A549 (cell line): ENCODE data around the gene RRP15. TPM values are rescaled to one million over a fixed set of nuclear protein-coding genes. Genes with fewer than 3 reads are reported as not detected.

Experiments
- ATAC-seq, 2 experiments: fragments of 200-7000 bp in 1 of 2; fragments of >200 bp in 1 of 2; cut with Nextera tagmentation in 1 of 2; cut with Tn5 transposase in 1 of 2; 3 replicates each; pipeline versions ENCODE4 v1.8.0 to v1.9.1; 2018 to 2020; ENCODE audit warnings: mild to moderate bottlenecking in 1 of 2, moderate library complexity in 1 of 2
- CTCF ChIA-PET: fragments of 300-600 bp; sonication (Branson Sonifier 250); formaldehyde crosslinking; extraction: SDS; loops from one replicate; lab custom pipeline; 2021; ENCODE audit warnings: antibody characterized with exemption, inconsistent platforms; lab: Yijun Ruan, JAX
- POLR2A ChIA-PET: fragments of 350-600 bp; formaldehyde crosslinking; extraction: SDS; loops from one replicate; lab custom pipeline; 2021; ENCODE audit warnings: antibody characterized with exemption, inconsistent platforms; lab: Yijun Ruan, JAX
- DNase-seq, 2 experiments: peaks; one replicate each; pipeline versions ENCODE4 v3.0.0 to v3.0.0-alpha.2; 2011 to 2016; ENCODE audit warnings: low read depth in 1 of 2, low spot score in 1 of 2
- FAIRE-seq: peaks from 2 replicates; lab custom pipeline; 2011; peaks lifted over from hg19 to GRCh38; lab: Jason Lieb, UNC
- H3K27ac ChIP-seq, 2 experiments: fragments of >200 bp; sonication (Bioruptor Twin); formaldehyde crosslinking; 3 replicates each; pipeline ENCODE4 v1.5.1; 2016 to 2017
- H3K4me1 ChIP-seq: fragments of >200 bp; sonication (Bioruptor Twin); formaldehyde crosslinking; 3 replicates; pipeline ENCODE4 v1.6.1; 2016
- H3K4me2 ChIP-seq: fragments of >200 bp; sonication (Bioruptor Twin); formaldehyde crosslinking; 3 replicates; pipeline ENCODE4 v1.6.1; 2016
- H3K4me3 ChIP-seq: fragments of >200 bp; sonication (Bioruptor Twin); formaldehyde crosslinking; 3 replicates; pipeline ENCODE4 v1.5.1; 2016
- H3K9me3 ChIP-seq: fragments of >200 bp; sonication (Bioruptor Twin); formaldehyde crosslinking; 3 replicates; pipeline ENCODE4 v1.6.1; 2016
- CBX2 ChIP-seq: fragments of 200-600 bp; sonication (generic); IDR thresholded peaks from 2 replicates; pipeline ENCODE4 v1.6.1; 2016; ENCODE audit warnings: low read depth, mild to moderate bottlenecking, borderline replicate concordance
- CBX8 ChIP-seq: fragments of 200-600 bp; sonication (generic); IDR thresholded peaks from 2 replicates; pipeline ENCODE4 v1.6.1; 2016
- CHD2 ChIP-seq: fragments of 150-350 bp; IDR thresholded peaks from 2 replicates; pipeline ENCODE4 v1.6.1; 2014; ENCODE audit warnings: low read length; ENCODE audit not compliant: partially characterized antibody
- EP300 ChIP-seq, 2 experiments: fragments of >200 bp; sonication (Bioruptor Twin); formaldehyde crosslinking; IDR thresholded peaks; 2 replicates in 1 of 2; 3 replicates in 1 of 2; pipeline ENCODE4 v1.6.1; 2016 to 2017
- FOSB ChIP-seq: fragments of 250-450 bp; sonication (Bioruptor Pico); IDR thresholded peaks from 2 replicates; pipeline ENCODE4 v1.5.0; 2020; ENCODE audit warnings: mild to moderate bottlenecking, moderate library complexity
- FOSL2 ChIP-seq, 2 experiments: fragments of 450-650 bp in 1 of 2; fragments of >200 bp in 1 of 2; sonication (Bioruptor Twin) in 1 of 2; formaldehyde crosslinking; IDR thresholded peaks; 2 replicates each; pipeline versions ENCODE4 v1.5.0 to v1.6.1; 2016 to 2020; ENCODE audit warnings: mild to moderate bottlenecking in 1 of 2, moderate library complexity in 1 of 2
- GATA3 ChIP-seq: IDR thresholded peaks from 2 replicates; pipeline ENCODE4 v1.6.1; 2012; ENCODE audit warnings: borderline replicate concordance
- HDAC2 ChIP-seq: fragments of 200-600 bp; sonication (generic); IDR thresholded peaks from 2 replicates; pipeline ENCODE4 v1.6.1; 2016
- HOXA7 ChIP-seq: fragments of 250-450 bp; sonication (Bioruptor Pico); IDR thresholded peaks from 2 replicates; pipeline ENCODE4 v1.5.0; 2020; ENCODE audit warnings: mild to moderate bottlenecking, moderate library complexity
- HOXB13 ChIP-seq: fragments of 250-450 bp; sonication (Bioruptor Pico); IDR thresholded peaks from 2 replicates; pipeline ENCODE4 v1.5.0; 2020; ENCODE audit warnings: low read depth, mild to moderate bottlenecking, moderate library complexity
- HOXB5 ChIP-seq: fragments of 250-450 bp; sonication (Bioruptor Pico); IDR thresholded peaks from 2 replicates; pipeline ENCODE4 v1.5.0; 2020; ENCODE audit warnings: mild to moderate bottlenecking, moderate library complexity
- JUN ChIP-seq, 2 experiments: fragments of >200 bp; sonication (Bioruptor Twin); formaldehyde crosslinking; IDR thresholded peaks; 2 replicates in 1 of 2; 3 replicates in 1 of 2; pipeline ENCODE4 v1.6.1; 2016 to 2017
- JUNB ChIP-seq: fragments of >200 bp; sonication (Bioruptor Twin); formaldehyde crosslinking; IDR thresholded peaks from 2 replicates; pipeline ENCODE4 v1.6.1; 2016
- KDM1A ChIP-seq: fragments of 200-600 bp; sonication (generic); IDR thresholded peaks from 2 replicates; pipeline ENCODE4 v1.6.1; 2016; ENCODE audit warnings: low read depth, mild to moderate bottlenecking
- KDM5A ChIP-seq: fragments of 200-600 bp; sonication (generic); IDR thresholded peaks from 2 replicates; pipeline ENCODE4 v1.6.1; 2016; ENCODE audit warnings: antibody characterized with exemption, mild to moderate bottlenecking
- MAFK ChIP-seq: fragments of 450-650 bp; IDR thresholded peaks from 2 replicates; pipeline ENCODE4 v1.6.1; 2014; ENCODE audit not compliant: partially characterized antibody
- NPAS2 ChIP-seq: fragments of 250-450 bp; sonication (Bioruptor Pico); IDR thresholded peaks from 2 replicates; pipeline ENCODE4 v1.8.0; 2022; ENCODE audit warnings: mild to moderate bottlenecking, moderate library complexity, borderline replicate concordance
- NR3C1 ChIP-seq: fragments of >200 bp; sonication (Bioruptor Twin); formaldehyde crosslinking; IDR thresholded peaks from 3 replicates; pipeline ENCODE4 v1.6.1; 2017
- PHF8 ChIP-seq: fragments of 200-600 bp; sonication (generic); IDR thresholded peaks from 2 replicates; pipeline ENCODE4 v1.6.1; 2016; ENCODE audit warnings: low read depth, mild to moderate bottlenecking, antibody characterized with exemption, moderate library complexity, borderline replicate concordance
- POLR2A ChIP-seq: IDR thresholded peaks from 2 replicates; pipeline ENCODE4 v1.6.1; 2012; ENCODE audit warnings: mild to moderate bottlenecking, low read length
- RAD21 ChIP-seq, 2 experiments: fragments of >200 bp in 1 of 2; sonication (Bioruptor Twin) in 1 of 2; formaldehyde crosslinking in 1 of 2; IDR thresholded peaks in 1 of 2; conservative IDR thresholded peaks in 1 of 2; 2 replicates in 1 of 2; 3 replicates in 1 of 2; pipeline ENCODE4 v1.6.1; 2012 to 2018; ENCODE audit warnings: inconsistent platforms in 1 of 2
- RCOR1 ChIP-seq: fragments of 150-350 bp; IDR thresholded peaks from 2 replicates; pipeline ENCODE4 v1.6.1; 2014; ENCODE audit warnings: antibody characterized with exemption, low read length, low read depth
- RNF2 ChIP-seq: fragments of 200-600 bp; sonication (generic); IDR thresholded peaks from 2 replicates; pipeline ENCODE4 v1.6.1; 2016; ENCODE audit warnings: low read depth, mild to moderate bottlenecking, antibody characterized with exemption, moderate library complexity, borderline replicate concordance
- TFCP2L1 ChIP-seq: fragments of 250-450 bp; sonication (Bioruptor Pico); IDR thresholded peaks from 2 replicates; pipeline ENCODE4 v1.5.0; 2021; ENCODE audit warnings: mild to moderate bottlenecking
- TP53 ChIP-seq: fragments of 250-450 bp; sonication (Bioruptor Pico); IDR thresholded peaks from 2 replicates; pipeline ENCODE4 v1.5.0; 2021; ENCODE audit warnings: mild to moderate bottlenecking, moderate library complexity
- ZC3H11A ChIP-seq: fragments of 450-650 bp; IDR thresholded peaks from 2 replicates; pipeline ENCODE4 v1.6.1; 2014; ENCODE audit warnings: antibody characterized with exemption, mild to moderate bottlenecking
- ZFP36 ChIP-seq: fragments of 450-650 bp; IDR thresholded peaks from 2 replicates; pipeline ENCODE4 v1.6.1; 2014; ENCODE audit warnings: borderline replicate concordance; ENCODE audit not compliant: partially characterized antibody
- WGBS: methylation state at CpG from one replicate; pipeline ENCODE4 v1.1.6; 2017; ENCODE audit errors: missing lambda C conversion rate; 5-methylcytosine and 5-hydroxymethylcytosine counted together
- polyA plus RNA-seq, 4 experiments: library from polyadenylated mRNA; depleted of rRNA in 3 of 4; stranded (reverse); fragments of >200 nt; fragmentation: RNase III in 1 of 4; extraction: RNeasy Plus Mini Kit Qiagen cat#74134 plus additional on column Dnase treatment in 1 of 4; gene quantifications; 2 replicates in 3 of 4; 3 replicates in 1 of 4; pipeline ENCODE4 v1.2.3, GENCODE V29; 2011 to 2017
- TF ChIP-seq, protein P1 (sequence below): fragments of >200 bp; sonication (Bioruptor Twin); formaldehyde crosslinking; IDR thresholded peaks from 2 replicates; pipeline ENCODE4 v1.6.1; 2016
- TF ChIP-seq, protein P2 (sequence below): fragments of 450-650 bp; IDR thresholded peaks from 2 replicates; pipeline ENCODE4 v1.6.1; 2014; ENCODE audit warnings: antibody characterized with exemption
- TF ChIP-seq, protein P3 (sequence below): fragments of 250-450 bp; sonication (Bioruptor Pico); IDR thresholded peaks from 2 replicates; pipeline ENCODE4 v1.5.0; 2021; ENCODE audit warnings: mild to moderate bottlenecking, moderate library complexity, borderline replicate concordance
- TF ChIP-seq, protein P4 (sequence below): IDR thresholded peaks from 2 replicates; pipeline ENCODE4 v1.6.1; 2012
- TF ChIP-seq, protein P5 (sequence below): fragments of 250-450 bp; sonication (Bioruptor Pico); IDR thresholded peaks from 2 replicates; pipeline ENCODE4 v1.5.0; 2020; ENCODE audit warnings: low read depth, mild to moderate bottlenecking, moderate library complexity
- TF ChIP-seq, protein P6 (sequence below): IDR thresholded peaks from 2 replicates; pipeline ENCODE4 v1.6.1; 2012

Gene RRP15
- polyA plus RNA-seq, 2 of the 4 experiments (the other 2 are of a cell fraction), result 15.6 to 19.5 TPM

DNA sequence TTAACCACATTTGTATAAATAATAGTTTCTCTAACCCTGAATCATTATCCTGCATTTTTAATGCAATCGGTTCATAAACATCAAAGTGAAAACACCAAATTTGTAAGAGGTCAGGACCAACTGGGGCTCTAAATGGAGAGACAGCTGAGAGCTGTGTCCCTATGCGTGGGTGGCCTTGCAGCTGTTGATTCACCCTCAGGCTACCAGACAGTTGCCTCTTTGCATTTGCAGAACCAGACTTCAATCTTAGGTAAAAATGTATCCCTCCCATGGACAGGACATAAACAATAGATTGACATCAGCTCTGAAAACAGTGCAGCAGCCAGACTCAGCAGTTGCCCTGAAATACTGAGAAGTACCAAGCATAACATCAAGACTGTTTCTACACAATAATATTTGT is 51.2 kb downstream of the RRP15 start:
- 23% methylated on average over 2 of the region's 2 CpGs for WGBS
- FAIRE-seq, result no peak
- no peaks in the 10 kb centered on the region for H3K9me3 ChIP-seq
- POLR2A ChIA-PET, result interaction anchor here (0.6 to 1.8 kb wide), 2 partner anchors 9 to 1034 kb away, joined by 3 to 9 read pairs; partner anchors contain the start of gene TGFB2
- H3K4me3 ChIP-seq, result no peak overlapping the region
- H3K4me2 ChIP-seq, result peak overlapping the region; percentile 47
- peak in 1 of 2 experiments; percentile 73 for DNase-seq
- peak; percentile 62 to 86; a peak in 5 of 6 replicates for ATAC-seq
- TF ChIP-seq FOSL2 (IDR thresholded peaks at IDR 0.05) (peak; percentile 10; the same call in 1 of the 2 replicates), FOSL2 (CRISPR knock-in tag; IDR thresholded peaks at IDR 0.05) (no peak), JUNB (peak; percentile 45; the same call in 1 of the 2 replicates), JUN (IDR thresholded peaks at IDR 0.05) (peak in 1 of 2 experiments; percentile 41; a peak in 1 of 5 replicates), EP300 (IDR thresholded peaks at IDR 0.05) (peak; percentile 34 to 49; a peak in 2 of 5 replicates), GATA3 (peak; percentile 67), RCOR1 (no peak)
- TF ChIP-seq, protein P1, sequence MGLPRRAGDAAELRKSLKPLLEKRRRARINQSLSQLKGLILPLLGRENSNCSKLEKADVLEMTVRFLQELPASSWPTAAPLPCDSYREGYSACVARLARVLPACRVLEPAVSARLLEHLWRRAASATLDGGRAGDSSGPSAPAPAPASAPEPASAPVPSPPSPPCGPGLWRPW, result no peak
- H3K4me1 ChIP-seq, result peaks cover 47% of the 10 kb centered on the region
- peak overlapping the region; percentile 63 to 71 for H3K27ac ChIP-seq
- CTCF ChIA-PET, result interaction anchor here (0.6 to 2.3 kb wide), 6 partner anchors 478 to 1477 kb away, joined by 3 to 12 read pairs (median 4); no protein-coding TSS in a partner anchor

DNA sequence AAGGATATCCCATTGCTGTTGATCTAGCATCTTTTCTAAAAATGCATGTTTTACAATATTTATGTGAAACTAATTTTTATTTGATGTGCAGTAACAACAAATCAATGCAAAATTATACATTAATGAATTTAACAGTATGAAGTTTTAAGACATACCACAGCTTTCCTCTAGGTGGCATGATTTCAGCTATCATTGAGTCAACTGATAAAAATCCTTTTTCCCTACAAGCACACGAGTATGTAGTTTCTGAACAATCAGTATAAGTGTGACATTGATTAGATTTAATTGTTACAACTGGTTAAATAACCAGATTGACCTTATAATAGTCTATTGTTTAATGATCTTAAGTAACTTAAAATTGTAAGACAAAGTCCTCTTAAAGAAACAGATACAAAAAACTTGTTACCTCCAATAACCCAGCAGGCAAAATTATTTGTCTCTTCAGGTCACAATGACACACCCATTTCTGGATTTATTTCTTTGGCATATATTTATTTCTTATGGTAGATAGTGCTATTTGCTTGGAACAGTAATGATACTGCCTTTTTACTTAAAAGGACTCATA is 54.3 kb downstream of the RRP15 start:
- Histone ChIP-seq H3K4me1 (peaks cover 50% of the 10 kb centered on the region), H3K9me3 (no peaks in the 10 kb centered on the region), H3K27ac (peak overlapping the region; percentile 53 to 79), H3K4me2 (peak overlapping the region; percentile 15), H3K4me3 (no peak overlapping the region)
- ATAC-seq (no peak), FAIRE-seq (peak; percentile 93), DNase-seq (peak in 1 of 2 experiments; percentile 58)
- POLR2A ChIA-PET, result no interaction called here
- CTCF ChIA-PET, result interaction anchor here (0.9 to 1.6 kb wide), 9 partner anchors 27 to 1475 kb away, joined by 3 to 7 read pairs (median 4); no protein-coding TSS in a partner anchor
- WGBS, result 0% methylated on average over 1 of the region's 1 CpG
- TF ChIP-seq HDAC2 (no peak), NR3C1 (no peak), TP53 (CRISPR knock-in tag) (no peak), RNF2 (no peak), HOXB5 (CRISPR knock-in tag) (no peak), HOXB13 (CRISPR knock-in tag) (no peak), ZFP36 (no peak), POLR2A (no peak), TFCP2L1 (CRISPR knock-in tag) (no peak), ZC3H11A (no peak), FOSB (CRISPR knock-in tag) (no peak), RAD21 (conservative IDR thresholded peaks at IDR 0.05 in 1 of 2, IDR thresholded peaks at IDR 0.05 in 1 of 2) (peak; percentile 86 to 88), CBX2 (no peak), NPAS2 (CRISPR knock-in tag) (no peak), RCOR1 (no peak), CHD2 (no peak), MAFK (no peak), KDM1A (no peak), PHF8 (no peak), HOXA7 (CRISPR knock-in tag) (no peak), KDM5A (no peak), CBX8 (no peak)
- TF ChIP-seq, protein P1, result no peak
- TF ChIP-seq, protein P2, sequence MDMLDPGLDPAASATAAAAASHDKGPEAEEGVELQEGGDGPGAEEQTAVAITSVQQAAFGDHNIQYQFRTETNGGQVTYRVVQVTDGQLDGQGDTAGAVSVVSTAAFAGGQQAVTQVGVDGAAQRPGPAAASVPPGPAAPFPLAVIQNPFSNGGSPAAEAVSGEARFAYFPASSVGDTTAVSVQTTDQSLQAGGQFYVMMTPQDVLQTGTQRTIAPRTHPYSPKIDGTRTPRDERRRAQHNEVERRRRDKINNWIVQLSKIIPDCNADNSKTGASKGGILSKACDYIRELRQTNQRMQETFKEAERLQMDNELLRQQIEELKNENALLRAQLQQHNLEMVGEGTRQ, result no peak
- TF ChIP-seq, protein P3, sequence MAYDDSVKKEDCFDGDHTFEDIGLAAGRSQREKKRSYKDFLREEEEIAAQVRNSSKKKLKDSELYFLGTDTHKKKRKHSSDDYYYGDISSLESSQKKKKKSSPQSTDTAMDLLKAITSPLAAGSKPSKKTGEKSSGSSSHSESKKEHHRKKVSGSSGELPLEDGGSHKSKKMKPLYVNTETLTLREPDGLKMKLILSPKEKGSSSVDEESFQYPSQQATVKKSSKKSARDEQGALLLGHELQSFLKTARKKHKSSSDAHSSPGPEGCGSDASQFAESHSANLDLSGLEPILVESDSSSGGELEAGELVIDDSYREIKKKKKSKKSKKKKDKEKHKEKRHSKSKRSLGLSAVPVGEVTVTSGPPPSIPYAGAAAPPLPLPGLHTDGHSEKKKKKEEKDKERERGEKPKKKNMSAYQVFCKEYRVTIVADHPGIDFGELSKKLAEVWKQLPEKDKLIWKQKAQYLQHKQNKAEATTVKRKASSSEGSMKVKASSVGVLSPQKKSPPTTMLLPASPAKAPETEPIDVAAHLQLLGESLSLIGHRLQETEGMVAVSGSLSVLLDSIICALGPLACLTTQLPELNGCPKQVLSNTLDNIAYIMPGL (CRISPR knock-in tag), result no peak
- TF ChIP-seq, protein P4, sequence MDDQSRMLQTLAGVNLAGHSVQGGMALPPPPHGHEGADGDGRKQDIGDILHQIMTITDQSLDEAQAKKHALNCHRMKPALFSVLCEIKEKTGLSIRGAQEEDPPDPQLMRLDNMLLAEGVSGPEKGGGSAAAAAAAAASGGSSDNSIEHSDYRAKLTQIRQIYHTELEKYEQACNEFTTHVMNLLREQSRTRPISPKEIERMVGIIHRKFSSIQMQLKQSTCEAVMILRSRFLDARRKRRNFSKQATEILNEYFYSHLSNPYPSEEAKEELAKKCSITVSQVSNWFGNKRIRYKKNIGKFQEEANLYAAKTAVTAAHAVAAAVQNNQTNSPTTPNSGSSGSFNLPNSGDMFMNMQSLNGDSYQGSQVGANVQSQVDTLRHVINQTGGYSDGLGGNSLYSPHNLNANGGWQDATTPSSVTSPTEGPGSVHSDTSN, result no peak
- TF ChIP-seq, protein P5, sequence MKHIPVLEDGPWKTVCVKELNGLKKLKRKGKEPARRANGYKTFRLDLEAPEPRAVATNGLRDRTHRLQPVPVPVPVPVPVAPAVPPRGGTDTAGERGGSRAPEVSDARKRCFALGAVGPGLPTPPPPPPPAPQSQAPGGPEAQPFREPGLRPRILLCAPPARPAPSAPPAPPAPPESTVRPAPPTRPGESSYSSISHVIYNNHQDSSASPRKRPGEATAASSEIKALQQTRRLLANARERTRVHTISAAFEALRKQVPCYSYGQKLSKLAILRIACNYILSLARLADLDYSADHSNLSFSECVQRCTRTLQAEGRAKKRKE, result no peak
- TF ChIP-seq, protein P6, sequence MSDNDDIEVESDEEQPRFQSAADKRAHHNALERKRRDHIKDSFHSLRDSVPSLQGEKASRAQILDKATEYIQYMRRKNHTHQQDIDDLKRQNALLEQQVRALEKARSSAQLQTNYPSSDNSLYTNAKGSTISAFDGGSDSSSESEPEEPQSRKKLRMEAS, result 0 out of 2 replicates have a peak, but pooled peaks have one; percentile 14
